IMR-90 (cell line): ENCODE data around the gene KLHL7. TPM values are rescaled to one million over a fixed set of nuclear protein-coding genes. Genes with fewer than 3 reads are reported as not detected.

Source experiments
- ATAC-seq: fragments of 200-7000 bp; cut with Tn5 transposase; 2 replicates; pipeline ENCODE4 v1.9.1; 2020; ENCODE audit warnings: low read depth, mild to moderate bottlenecking, moderate library complexity
- BruUV-seq: library from RNA; stranded (reverse); fragments of 400-500 nt; replicated peaks from 2 replicates; lab custom pipeline; 2021; lab: Mats Ljungman, UMichigan
- CTCF ChIA-PET: fragments of 300-600 bp; formaldehyde crosslinking; extraction: SDS; loops from one replicate; lab custom pipeline; 2021; ENCODE audit warnings: antibody characterized with exemption; lab: Yijun Ruan, JAX
- POLR2A ChIA-PET: fragments of 300-600 bp; sonication (Branson Sonifier 250); formaldehyde crosslinking; loops from one replicate; lab custom pipeline; 2022; ENCODE audit warnings: antibody characterized with exemption; ENCODE audit not compliant: unreplicated experiment; lab: Charles Lee
- DNase-seq: peaks from one replicate; pipeline ENCODE4 v3.0.0; 2013
- H2AFZ ChIP-seq: replicated peaks from 2 replicates; pipeline ENCODE3; 2013; ENCODE audit warnings: low read length, mild to moderate bottlenecking; ENCODE audit not compliant: poor library complexity
- H2AK5ac ChIP-seq: 2 replicates; pipeline ENCODE4 v1.6.1; 2013; ENCODE audit warnings: low read depth, low read length, inconsistent platforms
- H2AK9ac ChIP-seq: replicated peaks from 2 replicates; pipeline ENCODE3; 2013; ENCODE audit warnings: mild to moderate bottlenecking, low read depth, low read length, moderate library complexity; ENCODE audit not compliant: poor library complexity
- H2BK120ac ChIP-seq: 2 replicates; pipeline ENCODE4 v1.6.1; 2013; ENCODE audit warnings: low read depth, low read length, inconsistent platforms
- H2BK15ac ChIP-seq: 3 replicates; pipeline ENCODE4 v1.6.1; 2013; ENCODE audit warnings: low read depth, low read length, inconsistent platforms
- H2BK20ac ChIP-seq: 2 replicates; pipeline ENCODE4 v1.6.1; 2013; ENCODE audit warnings: low read depth, mild to moderate bottlenecking, inconsistent platforms, low read length, moderate library complexity
- H2BK5ac ChIP-seq: 2 replicates; pipeline ENCODE4 v1.6.1; 2013; ENCODE audit warnings: mild to moderate bottlenecking, low read depth, low read length, inconsistent platforms; ENCODE audit not compliant: poor library complexity, severe bottlenecking
- H3K14ac ChIP-seq: replicated peaks from 2 replicates; pipeline ENCODE4 v1.6.1; 2013; ENCODE audit warnings: low read depth, low read length, inconsistent platforms
- H3K18ac ChIP-seq: 2 replicates; pipeline ENCODE4 v1.6.1; 2013; ENCODE audit warnings: low read depth, low read length, control low read depth
- H3K23ac ChIP-seq: 2 replicates; pipeline ENCODE4 v1.6.1; 2013; ENCODE audit warnings: low read depth, low read length, inconsistent platforms
- H3K27ac ChIP-seq: 2 replicates; pipeline ENCODE4 v1.5.1; 2013; ENCODE audit warnings: mild to moderate bottlenecking, control low read depth, low read length; ENCODE audit not compliant: insufficient read depth
- H3K27me3 ChIP-seq: 2 replicates; pipeline ENCODE4 v1.6.1; 2013; ENCODE audit warnings: low read length; ENCODE audit not compliant: control insufficient read depth, insufficient read depth
- H3K36me3 ChIP-seq: 2 replicates; pipeline ENCODE4 v1.6.1; 2013; ENCODE audit warnings: low read length, mixed read lengths; ENCODE audit not compliant: control insufficient read depth, insufficient read depth
- H3K4ac ChIP-seq: 2 replicates; pipeline ENCODE4 v1.6.1; 2013; ENCODE audit warnings: low read depth, low read length, inconsistent platforms
- H3K4me1 ChIP-seq: 2 replicates; pipeline ENCODE4 v1.6.1; 2013; ENCODE audit warnings: low read length, mixed read lengths; ENCODE audit not compliant: control insufficient read depth, insufficient read depth
- H3K4me2 ChIP-seq: 2 replicates; pipeline ENCODE4 v1.6.1; 2013; ENCODE audit warnings: low read depth, mild to moderate bottlenecking, control low read depth, low read length, moderate library complexity
- H3K4me3 ChIP-seq: 2 replicates; pipeline ENCODE4 v1.5.1; 2013; ENCODE audit warnings: low read depth, mild to moderate bottlenecking, control low read depth, low read length, moderate library complexity; ENCODE audit not compliant: insufficient read depth
- H3K56ac ChIP-seq: 2 replicates; pipeline ENCODE4 v1.6.1; 2013; ENCODE audit warnings: low read length, inconsistent platforms; ENCODE audit not compliant: insufficient read depth; ENCODE audit errors: extremely low read depth
- H3K79me1 ChIP-seq, 2 experiments: 2 replicates each; pipeline ENCODE4 v1.6.1; 2013; ENCODE audit warnings: low read length in 2 of 2, inconsistent platforms in 1 of 2, low read depth in 1 of 2
- H3K9ac ChIP-seq: 2 replicates; pipeline ENCODE4 v1.6.1; 2013; ENCODE audit warnings: low read depth, low read length, control low read depth
- H3K9me1 ChIP-seq: 2 replicates; pipeline ENCODE4 v1.6.1; 2013; ENCODE audit warnings: low read length, inconsistent platforms; ENCODE audit not compliant: insufficient read depth
- H3K9me3 ChIP-seq: 2 replicates; pipeline ENCODE4 v1.6.1; 2013; ENCODE audit warnings: low read length; ENCODE audit not compliant: control insufficient read depth, insufficient read depth
- H4K20me1 ChIP-seq: 2 replicates; pipeline ENCODE4 v1.6.1; 2013; ENCODE audit warnings: low read length, inconsistent platforms; ENCODE audit not compliant: insufficient read depth
- H4K5ac ChIP-seq: 2 replicates; pipeline ENCODE4 v1.6.1; 2013; ENCODE audit warnings: mild to moderate bottlenecking, low read depth, low read length, control low read depth
- H4K8ac ChIP-seq, 2 experiments: 2 replicates each; pipeline ENCODE4 v1.6.1; 2013; ENCODE audit warnings: low read depth in 2 of 2, low read length in 2 of 2, control low read depth in 1 of 2, inconsistent platforms in 1 of 2
- H4K91ac ChIP-seq: 2 replicates; pipeline ENCODE4 v1.6.1; 2013; ENCODE audit warnings: low read depth, low read length, inconsistent platforms; ENCODE audit not compliant: insufficient read depth
- BHLHE40 ChIP-seq: fragments of 150-350 bp; IDR thresholded peaks from 2 replicates; pipeline ENCODE4 v1.6.1; 2016; ENCODE audit warnings: mild to moderate bottlenecking, low read depth, low read length
- CTCF ChIP-seq: conservative IDR thresholded peaks from 2 replicates; pipeline ENCODE4 v1.5.1; 2012; ENCODE audit warnings: mild to moderate bottlenecking, low read depth, low read length, improper control_type of control experiment
- ELK1 ChIP-seq: fragments of 150-350 bp; IDR thresholded peaks from 2 replicates; pipeline ENCODE4 v1.6.1; 2016; ENCODE audit warnings: low read depth, mild to moderate bottlenecking, low read length, moderate library complexity, borderline replicate concordance
- FOS ChIP-seq: fragments of 150-350 bp; IDR thresholded peaks from 2 replicates; pipeline ENCODE4 v1.6.1; 2016; ENCODE audit warnings: low read depth, low read length
- MAFK ChIP-seq: IDR thresholded peaks from 2 replicates; pipeline ENCODE4 v1.6.1; 2012; ENCODE audit warnings: low read depth, low read length, improper control_type of control experiment
- POLR2A ChIP-seq: IDR thresholded peaks from 2 replicates; pipeline ENCODE4 v1.6.1; 2012; ENCODE audit warnings: mild to moderate bottlenecking, low read depth, low read length
- RAD21 ChIP-seq: IDR thresholded peaks from 2 replicates; pipeline ENCODE4 v1.6.1; 2012; ENCODE audit warnings: low read length, improper control_type of control experiment
- RCOR1 ChIP-seq: IDR thresholded peaks from 2 replicates; pipeline ENCODE4 v1.6.1; 2012; ENCODE audit warnings: mild to moderate bottlenecking, low read length, improper control_type of control experiment; ENCODE audit not compliant: insufficient replicate concordance
- RFX5 ChIP-seq: IDR thresholded peaks from 2 replicates; pipeline ENCODE4 v1.8.0; 2012; ENCODE audit warnings: low read depth, mild to moderate bottlenecking, low read length, moderate library complexity
- SMC3 ChIP-seq: fragments of 150-350 bp; IDR thresholded peaks from 2 replicates; pipeline ENCODE4 v1.6.1; 2016; ENCODE audit warnings: low read depth, mild to moderate bottlenecking, antibody characterized with exemption, low read length, moderate library complexity
- WGBS, 2 experiments: methylation state at CpG; one replicate each; pipeline versions ENCODE4 v1.1.5 to v1.1.7; 2013; ENCODE audit warnings: missing lambda C conversion rate in 2 of 2; ENCODE audit not compliant: insufficient read length in 1 of 2; ENCODE audit errors: extremely low coverage in 2 of 2; 5-methylcytosine and 5-hydroxymethylcytosine counted together
- dilution Hi-C: fragments of 300-500 bp; cut with HindIII; formaldehyde crosslinking; loops from one replicate; pipeline ENCODE4 v1.14.3; 2018; ENCODE audit warnings: low sequenced_read_pairs; ENCODE audit not compliant: unreplicated experiment
- in situ Hi-C: fragments of 300-500 bp; cut with MboI; formaldehyde crosslinking; loops from 3 replicates; pipeline ENCODE4 v1.14.3; 2019; ENCODE audit warnings: low sequenced_read_pairs, inconsistent platforms, mixed read lengths
- intact Hi-C: fragments of 100-400 bp; cut with micrococcal nuclease; formaldehyde crosslinking; loops from 2 replicates; pipeline ENCODE4 v1.10.0; 2022
- polyA plus RNA-seq, 3 experiments: library from polyadenylated mRNA; depleted of rRNA; stranded (reverse); fragments of >200 nt; gene quantifications; 2 replicates each; pipeline ENCODE4 v1.2.3, GENCODE V29; 2012; ENCODE audit warnings: low replicate concordance in 1 of 3
- total RNA-seq: library from RNA; depleted of rRNA; stranded (reverse); fragments of >200 nt; gene quantifications from 2 replicates; pipeline ENCODE4 v1.2.3, GENCODE V29; 2012
- TF ChIP-seq, protein P1 (sequence below): fragments of 150-350 bp; IDR thresholded peaks from 2 replicates; pipeline ENCODE4 v1.6.1; 2017; ENCODE audit warnings: mild to moderate bottlenecking, antibody characterized with exemption, low read length, low read depth

The KLHL7 gene
- total and polyA plus RNA-seq, 2 of the 4 experiments (the other 2 are of a cell fraction), result 24.6 to 29.2 TPM

GRCh38 chr7:23184709-23185359, 79.2 kb downstream of the KLHL7 start:
- in situ Hi-C loops (no loop called here), dilution Hi-C loops (no loop called here), intact Hi-C loops (loop anchor here (1.0 to 10.0 kb wide), 2 partner anchors 88 to 290 kb away; partner anchors contain the start of gene IGF2BP3)
- Histone ChIP-seq H2BK20ac (no peak overlapping the region), H3K4me1 (no peaks in the 10 kb centered on the region), H4K91ac (no peak overlapping the region), H3K36me3 (peaks cover 13% of the 10 kb centered on the region), H3K18ac (no peak overlapping the region), H2BK5ac (no peak overlapping the region), H2AK9ac (no peak overlapping the region), H4K8ac (no peak overlapping the region), H3K4ac (no peak overlapping the region), H3K56ac (no peak overlapping the region), H4K20me1 (no peaks in the 10 kb centered on the region), H2AK5ac (no peak overlapping the region), H3K79me1 (peaks cover 10 to 32% of the 10 kb centered on the region in 2 experiments), H3K9me3 (no peaks in the 10 kb centered on the region), H4K5ac (no peak overlapping the region), H3K4me3 (no peak overlapping the region), H3K9ac (no peak overlapping the region), H3K23ac (no peak overlapping the region), H2BK120ac (no peak overlapping the region), H3K9me1 (no peaks in the 10 kb centered on the region), H3K4me2 (no peak overlapping the region), H3K27me3 (no peaks in the 10 kb centered on the region), H2AFZ (no peak overlapping the region), H3K27ac (no peak overlapping the region), H3K14ac (no peak overlapping the region), H2BK15ac (no peak overlapping the region)
- WGBS, 2 experiments, result 100% methylated on average over 1 of the region's 4 CpGs; no CpG with 5 or more reads in 1 of the 2 experiments
- ChIA-PET POLR2A (no interaction called here), CTCF (interaction anchor here (0.6 to 1.5 kb wide), 8 partner anchors 11 to 624 kb away, joined by 3 to 5 read pairs (median 4); no protein-coding TSS in a partner anchor)
- no TSS peak for BruUV-seq
- DNase-seq (peak; percentile 51), ATAC-seq (no peak; the same call in 1 of the 2 replicates)
- TF ChIP-seq, protein P1, sequence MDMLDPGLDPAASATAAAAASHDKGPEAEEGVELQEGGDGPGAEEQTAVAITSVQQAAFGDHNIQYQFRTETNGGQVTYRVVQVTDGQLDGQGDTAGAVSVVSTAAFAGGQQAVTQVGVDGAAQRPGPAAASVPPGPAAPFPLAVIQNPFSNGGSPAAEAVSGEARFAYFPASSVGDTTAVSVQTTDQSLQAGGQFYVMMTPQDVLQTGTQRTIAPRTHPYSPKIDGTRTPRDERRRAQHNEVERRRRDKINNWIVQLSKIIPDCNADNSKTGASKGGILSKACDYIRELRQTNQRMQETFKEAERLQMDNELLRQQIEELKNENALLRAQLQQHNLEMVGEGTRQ, result no peak
- TF ChIP-seq SMC3 (peak; percentile 44), CTCF (peak; percentile 54), ELK1 (no peak), RCOR1 (no peak), POLR2A (no peak), MAFK (no peak), FOS (no peak), BHLHE40 (no peak), RFX5 (no peak), RAD21 (peak; percentile 59)
